Fibroblast of skin of back (primary cell): Measurements from ENCODE around the gene IL1RAP.
"Not testable (repeated sequence)": the region's sequence is repeated elsewhere in the genome, so short reads cannot be mapped to it uniquely, and the experiment has no call there.

ENCODE experiments used
- DNase-seq: peaks from one replicate; pipeline ENCODE4 v3.0.0-alpha.2; 2013

IL1RAP gene

DNA sequence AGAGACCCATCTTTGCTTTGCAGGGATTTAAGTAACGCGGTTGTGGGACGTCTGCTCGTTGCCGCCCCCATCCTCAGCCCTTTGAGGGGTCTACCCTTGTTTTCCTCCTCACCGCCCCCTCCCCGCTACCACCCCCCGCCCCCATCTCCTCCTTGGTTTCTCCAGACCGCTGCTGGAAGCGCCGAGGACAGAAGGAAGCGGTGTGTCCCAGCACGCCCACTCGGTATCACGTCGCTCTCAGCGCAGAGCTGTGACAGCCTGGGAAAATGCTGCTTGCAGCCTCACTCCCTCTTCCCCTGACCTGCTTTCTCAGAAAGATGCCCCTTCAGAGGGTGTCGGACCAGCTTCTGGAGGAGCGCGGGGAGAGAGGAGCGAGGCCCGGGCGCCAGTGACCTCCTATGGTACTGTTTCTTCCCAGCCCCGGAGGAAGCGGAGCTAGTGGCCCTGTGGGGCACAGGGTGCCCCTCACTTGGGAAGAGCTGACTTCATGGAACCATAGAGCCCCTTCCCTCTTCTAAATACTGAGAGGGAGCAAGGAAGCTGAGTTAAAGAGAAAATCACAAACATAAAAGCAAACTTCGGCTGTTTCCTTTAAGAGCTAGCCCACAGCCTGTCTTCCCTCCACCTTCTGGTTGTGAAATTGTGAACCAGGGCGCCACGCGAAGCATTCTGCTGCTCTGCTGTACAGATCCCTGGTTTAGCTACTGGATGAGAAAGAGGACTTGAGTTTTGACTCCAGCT, 698 bp downstream of the IL1RAP start:
- peak; percentile 35 for DNase-seq

DNA sequence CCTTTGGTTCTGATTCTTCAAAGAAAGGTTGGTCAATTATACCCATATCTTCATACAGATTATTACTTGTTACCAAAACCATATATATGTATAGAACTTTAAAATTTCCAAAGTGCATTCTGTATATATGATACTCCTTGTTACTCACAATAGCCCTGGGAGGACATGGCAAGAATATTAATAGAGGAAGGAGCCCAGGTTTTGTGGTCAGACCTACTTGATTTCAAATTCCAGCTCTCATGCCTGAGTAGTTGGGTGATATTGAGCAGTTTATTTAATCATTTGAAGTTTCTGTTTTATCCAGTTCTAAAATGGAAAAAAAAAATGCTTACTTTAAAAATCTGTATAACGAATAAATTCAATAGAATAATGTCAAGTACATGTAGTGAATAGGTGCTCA, 2.5 kb downstream of the IL1RAP start:
- DNase-seq, result no peak

DNA sequence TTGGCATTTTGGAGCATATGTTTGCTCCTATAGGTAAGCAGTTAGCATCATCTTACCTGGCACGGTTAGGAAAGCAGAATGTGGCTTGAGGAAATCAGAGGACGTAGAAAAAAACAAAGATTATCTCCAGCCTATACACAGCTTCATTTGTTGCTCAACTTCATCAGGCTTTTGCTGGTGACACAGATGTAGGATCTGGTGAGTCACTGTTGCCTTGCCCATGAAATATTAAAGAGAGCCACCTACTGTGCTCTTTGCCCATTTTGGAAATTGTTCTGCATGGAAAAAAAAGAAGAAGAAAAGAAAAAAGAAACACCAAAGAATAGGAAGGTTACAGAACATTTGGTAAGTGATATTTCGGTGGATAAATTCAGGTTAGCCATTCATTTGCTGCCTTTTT, 3.8 kb downstream of the IL1RAP start:
- peak; percentile 41 for DNase-seq

DNA sequence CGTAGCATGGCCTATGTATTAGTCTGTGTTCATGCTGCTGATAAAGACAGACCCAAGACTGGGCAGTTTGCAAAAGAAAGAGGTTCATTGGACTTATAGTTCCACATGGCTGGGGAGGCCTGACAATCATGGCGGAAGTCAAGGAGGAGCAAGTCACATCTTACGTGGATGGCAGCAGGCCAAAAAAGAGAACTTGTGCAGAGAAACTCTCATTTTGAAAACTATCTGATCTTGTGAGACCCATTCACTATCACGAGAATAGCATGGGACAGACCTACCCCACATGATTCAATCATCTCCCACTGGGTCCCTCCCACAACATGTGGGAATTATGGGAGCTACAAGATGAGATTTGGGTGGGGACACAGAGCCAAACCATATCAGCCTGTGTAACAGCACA, 4.6 kb downstream of the IL1RAP start:
- DNase-seq, result not testable (repeated sequence)

DNA sequence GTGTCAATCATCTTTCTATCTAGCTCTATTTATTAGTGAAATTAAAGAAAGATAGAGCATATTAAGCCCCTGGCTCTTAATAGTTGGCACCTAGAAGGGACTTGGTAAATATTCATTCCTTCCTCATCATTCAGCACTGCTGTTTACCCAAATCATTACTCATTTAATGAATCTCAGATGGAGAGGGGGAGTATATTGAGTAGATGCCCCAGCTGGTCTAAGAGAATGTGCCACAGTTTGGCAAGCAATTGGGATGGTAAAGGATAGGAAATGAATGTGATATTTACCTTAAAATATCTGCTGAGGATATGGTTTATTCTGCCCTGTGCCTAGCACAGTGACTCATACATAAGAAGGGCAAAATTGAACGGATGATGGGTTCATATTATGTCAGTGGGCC, 6.0 kb downstream of the IL1RAP start:
- peak; percentile 12 for DNase-seq

DNA sequence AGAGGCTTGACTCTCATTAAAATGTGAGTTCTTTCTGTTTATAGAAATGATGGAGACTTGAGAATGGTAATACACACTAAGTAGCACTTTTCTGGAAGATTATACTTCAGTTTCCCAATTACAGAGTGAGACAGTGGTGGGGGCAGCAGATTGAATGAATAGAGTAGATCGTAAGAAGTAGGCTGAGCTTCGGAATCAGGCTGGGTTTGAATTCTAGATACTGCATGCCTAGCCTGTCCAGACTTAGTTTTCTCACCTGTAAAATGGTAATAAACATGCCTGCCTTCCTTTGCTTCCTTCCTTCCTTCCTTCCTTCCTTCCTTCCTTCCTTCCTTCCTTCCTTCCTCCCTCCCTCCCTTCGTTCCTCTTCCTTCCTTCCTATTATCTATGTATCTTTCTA, 8.1 kb downstream of the IL1RAP start:
- DNase-seq, result no peak

DNA sequence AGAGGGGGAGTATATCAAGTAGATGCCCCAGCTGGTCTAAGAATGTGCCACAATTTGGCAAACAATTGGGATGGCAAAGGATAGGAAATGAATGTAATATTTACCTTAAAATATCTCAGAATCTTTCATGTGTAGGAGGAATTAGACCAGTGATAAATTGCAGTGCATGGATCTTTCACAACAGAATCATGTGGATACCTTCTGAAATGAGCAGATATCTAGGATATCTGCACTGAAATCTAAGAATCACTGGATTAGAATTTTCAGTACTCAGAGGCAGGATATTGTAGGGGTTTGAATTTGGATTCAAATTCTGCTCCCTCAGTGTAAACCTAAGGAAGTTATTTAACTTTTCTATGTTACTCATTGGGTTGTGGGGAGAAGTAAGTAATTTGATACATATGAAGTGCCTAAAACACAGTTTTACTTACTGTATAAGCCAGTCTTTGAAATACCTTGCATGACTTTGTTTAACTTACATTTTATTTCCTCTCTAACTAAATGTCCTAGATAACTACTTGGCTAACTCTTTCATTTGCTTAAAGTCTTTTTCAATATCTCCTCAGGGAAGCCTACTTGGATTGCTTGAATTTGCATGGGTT, 8.8 kb downstream of the IL1RAP start:
- DNase-seq, result no peak

DNA sequence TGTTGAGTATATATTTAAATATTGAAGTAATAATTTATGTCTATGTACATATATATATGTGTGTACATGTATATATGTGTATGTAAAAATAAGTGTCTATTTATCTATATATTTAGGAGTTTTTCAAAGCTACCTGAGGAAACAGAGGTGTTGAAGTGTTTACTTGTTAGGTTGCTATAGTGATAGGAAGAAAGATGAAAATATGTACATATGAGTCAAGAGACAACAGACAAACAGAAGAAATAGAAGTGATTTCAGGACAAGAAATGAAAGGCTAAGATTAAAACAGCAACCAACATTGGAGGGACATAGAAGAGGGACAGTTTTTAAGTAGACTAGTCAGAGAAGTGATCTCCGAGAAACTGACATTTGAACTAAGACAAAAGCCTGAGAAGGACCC, 11.1 kb downstream of the IL1RAP start:
- DNase-seq, result no peak

DNA sequence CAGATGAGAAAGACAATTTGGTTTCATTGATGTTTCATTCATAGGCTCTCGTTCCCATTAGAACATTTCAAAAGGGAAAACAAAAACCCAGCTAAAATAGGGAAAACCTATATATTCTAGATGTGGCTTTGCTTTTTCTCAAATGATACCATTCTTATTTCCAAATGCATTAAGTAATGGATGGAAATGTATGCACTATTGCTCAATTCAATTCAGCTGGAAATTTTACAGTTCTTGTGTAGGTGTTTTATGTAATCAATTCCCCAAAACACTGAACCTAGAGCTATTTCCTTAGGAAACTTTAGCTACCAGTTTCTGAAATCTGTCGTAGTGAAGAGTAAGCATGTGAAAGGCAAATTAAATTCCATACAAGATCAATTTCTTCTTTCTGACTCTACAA, 11.7 kb downstream of the IL1RAP start:
- no peak for DNase-seq

DNA sequence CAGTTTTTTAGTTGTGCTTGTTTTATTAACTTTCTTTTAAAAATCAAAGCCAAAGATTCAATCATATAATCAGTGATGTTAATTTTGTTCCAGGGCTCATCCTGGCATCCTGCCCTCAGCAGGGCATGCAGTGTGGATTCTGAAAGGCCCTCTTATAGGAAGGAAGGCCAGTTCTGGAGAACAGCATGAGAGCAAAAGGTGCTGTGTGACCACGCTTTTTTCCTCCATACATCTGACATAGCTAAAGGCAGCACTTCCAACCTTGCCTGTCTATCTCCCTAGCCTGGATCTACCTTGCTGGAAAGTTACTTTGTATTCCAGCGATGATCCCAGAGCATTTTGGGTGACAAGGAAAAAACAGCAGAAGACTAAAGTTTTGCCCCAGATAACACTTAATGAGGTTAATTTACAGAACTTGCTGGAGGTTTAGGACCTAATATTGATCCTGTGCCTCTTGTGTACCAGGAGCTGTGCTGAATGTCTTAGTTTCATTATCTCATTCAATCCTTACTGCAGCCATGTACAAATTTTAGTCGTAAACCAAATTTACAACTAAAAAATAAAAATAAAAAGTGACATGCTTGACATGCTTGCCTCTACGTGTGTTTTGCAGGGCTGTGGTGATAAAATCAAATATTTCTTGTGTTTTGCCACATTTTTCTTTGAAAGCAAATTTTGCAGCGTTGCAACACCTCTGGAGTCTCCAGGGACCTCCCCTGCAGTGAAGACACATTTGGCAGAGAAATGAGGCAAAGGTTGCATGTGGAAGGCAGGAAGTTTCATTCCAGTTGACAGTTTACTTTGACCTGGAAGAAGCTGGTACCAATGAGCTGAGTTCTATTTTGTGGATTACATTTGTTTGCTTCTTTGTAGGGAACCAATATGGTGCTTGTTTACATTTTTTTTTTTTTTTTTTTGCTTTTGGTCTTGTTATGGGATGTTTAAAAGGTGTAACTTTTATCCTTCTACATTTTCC, 13.2 kb downstream of the IL1RAP start:
- DNase-seq, result peak; percentile 15

DNA sequence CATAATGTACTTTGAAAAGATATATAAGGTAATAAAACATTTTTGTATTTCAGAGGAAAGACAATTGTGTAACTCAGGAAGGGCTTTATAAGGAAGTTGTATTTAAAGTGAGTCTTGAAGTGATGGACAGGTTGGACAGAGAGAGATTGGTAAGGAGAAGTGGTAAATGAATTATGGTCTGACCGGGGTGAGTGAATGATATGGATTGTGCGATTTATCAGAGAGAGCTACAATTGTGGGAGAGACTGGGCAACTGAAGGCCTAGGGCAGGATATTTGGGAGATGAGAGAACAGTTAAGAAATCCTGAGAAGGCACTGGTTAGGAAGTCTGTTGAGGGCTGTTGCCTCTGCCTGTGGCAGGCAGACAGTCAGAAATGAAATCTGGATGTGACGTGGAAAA, 14.8 kb downstream of the IL1RAP start:
- DNase-seq, result no peak

DNA sequence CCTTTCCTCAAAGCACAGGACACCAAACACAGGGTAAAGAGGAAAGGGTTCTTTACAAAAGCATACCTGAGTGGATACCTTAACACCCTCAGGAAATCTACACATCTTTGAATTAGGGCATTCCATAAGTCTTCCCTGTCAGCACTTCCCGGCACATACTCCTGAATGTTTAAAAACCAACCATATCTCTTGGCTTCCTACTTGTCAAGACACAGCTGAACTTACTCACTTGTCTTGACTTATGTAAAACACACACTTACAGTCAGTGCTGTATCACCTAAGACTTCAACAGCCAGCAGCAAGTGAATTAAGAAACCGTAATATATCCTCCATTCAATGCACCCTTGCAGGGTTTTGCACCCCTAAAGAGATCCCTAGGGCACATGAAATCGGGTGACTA, 17.5 kb downstream of the IL1RAP start:
- no peak for DNase-seq

DNA sequence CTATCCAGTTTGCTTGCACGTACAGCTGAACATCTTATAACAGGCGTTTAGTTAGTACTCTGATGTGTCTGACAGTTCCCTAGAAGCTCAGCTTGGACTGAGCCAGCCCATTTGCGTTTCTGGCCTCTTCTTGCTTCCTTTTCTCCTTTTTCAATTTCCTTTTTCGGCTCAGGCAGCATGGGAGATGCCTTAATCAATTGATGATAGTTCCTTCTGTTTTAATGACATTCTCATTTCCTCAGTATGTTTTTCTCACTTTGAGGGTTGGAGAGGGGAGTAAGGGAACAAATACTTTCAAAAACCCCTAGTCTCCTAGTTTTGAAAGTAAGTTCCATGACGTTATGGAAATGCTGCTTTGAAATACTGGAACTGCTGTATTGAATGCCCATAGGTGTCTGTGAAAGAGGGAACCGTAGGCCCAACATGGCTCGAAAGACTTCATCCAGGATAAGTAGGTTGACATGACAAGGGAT, 18.9 kb downstream of the IL1RAP start:
- no peak for DNase-seq

DNA sequence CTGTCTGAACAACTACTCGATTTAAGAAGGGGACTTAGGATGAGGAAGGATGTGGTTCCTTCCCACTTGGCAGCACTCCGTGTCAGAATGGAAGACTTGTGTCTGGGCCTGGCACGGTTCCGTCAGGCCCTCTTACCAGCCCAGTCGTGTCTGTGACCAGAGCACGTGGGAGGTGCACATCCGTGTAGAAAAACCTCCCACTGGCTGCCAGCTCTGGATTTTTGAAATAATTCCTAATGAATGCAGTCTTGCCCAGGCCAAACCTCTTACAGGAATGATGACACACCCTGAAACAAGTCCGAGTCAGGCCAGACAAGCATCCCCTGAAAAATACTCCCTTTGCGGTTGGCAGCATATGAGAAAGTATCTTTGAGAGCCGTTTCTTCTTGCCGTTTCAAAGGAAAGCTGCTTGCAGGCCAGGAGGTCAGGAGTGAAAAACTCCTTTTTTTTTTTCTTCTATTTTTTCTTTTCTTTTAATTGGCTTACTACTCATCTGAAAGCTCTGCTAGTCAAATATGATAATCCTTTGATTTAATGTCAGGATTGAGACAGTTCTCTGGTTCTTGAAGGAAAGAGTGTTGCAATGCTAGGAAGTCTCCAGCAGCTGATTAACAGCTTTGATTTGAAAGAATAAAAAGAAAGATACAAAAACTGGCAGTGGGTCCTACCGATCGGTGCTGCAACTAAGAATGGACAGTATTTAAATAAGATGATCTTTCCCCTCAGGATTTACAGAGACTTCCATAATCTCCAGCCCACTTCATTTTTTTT, 19.8 kb downstream of the IL1RAP start:
- DNase-seq, result peak; percentile 89

DNA sequence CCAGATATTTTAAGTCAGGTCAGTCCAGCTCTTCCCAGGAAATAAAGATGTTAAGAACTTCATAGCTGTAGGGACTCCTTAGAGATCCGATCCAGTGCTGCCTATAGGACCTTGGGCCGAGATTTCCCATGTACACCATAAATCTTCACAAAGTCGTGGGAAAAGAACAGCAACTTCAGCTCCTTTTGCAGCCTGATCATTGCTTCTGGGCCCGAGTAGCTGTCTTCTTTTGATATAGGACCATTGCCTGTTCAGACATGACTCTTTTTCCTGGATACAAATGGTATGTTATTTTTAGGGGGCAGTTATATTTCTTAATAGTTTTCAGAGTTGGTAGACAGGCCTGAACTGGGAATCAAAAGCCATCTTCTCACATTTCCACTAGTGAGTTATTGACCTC, 20.5 kb downstream of the IL1RAP start:
- no peak for DNase-seq

DNA sequence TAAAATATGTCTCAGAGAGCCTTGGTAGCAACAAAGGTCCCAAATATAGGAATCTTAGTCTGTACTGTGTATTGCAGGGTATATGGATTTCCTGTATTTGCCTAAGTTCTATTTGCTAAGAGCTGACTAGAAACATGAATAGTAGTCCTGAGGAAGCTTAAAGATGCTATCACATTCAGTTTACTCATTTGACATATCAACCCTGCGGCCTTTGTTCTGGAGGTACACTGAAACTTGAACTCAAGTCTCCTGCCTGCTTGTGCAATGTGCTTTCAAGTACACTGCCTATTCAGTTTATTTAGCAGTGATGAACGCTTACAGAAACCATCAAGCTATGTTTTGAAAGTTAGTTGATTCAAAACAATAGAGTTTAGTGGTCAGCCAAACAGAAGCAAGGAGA, 21.1 kb downstream of the IL1RAP start:
- DNase-seq, result no peak

DNA sequence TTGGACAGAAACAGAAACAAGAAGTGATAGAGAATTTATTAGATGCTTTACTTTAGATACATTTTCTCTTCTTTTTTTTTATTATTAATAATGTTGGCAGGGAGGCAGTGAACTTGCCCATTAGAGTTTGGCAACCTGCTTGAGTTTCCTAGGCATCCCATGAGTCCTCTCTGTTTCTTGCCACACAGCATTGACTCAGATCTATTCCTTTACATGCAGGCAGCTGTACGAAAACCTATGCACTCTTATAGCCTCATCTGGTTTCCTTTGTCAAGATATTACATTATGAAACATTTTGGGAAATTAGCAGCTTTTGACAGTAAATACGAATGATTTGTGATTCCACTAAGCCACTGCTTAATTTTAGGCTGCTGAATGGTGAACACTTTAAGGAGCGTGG, 23.3 kb downstream of the IL1RAP start:
- no peak for DNase-seq

DNA sequence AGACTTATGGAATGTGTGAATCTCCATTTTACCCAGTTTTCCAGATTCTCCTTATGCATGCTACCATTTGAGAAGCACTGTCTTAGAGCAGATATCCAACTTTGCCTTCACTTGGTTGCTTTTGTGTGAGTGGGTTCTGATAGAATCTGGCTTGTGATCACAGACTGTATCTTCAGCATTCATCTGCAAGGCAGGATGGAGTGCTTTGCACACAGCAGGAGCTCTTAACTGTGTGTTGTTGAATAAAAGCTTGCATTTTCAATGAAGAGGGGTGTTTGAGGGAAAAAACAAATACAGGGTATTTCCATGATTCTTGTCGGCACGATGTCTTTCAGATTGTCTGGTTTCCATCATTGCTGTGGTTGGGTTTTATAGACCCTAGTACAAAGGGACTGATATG, 24.4 kb downstream of the IL1RAP start:
- no peak for DNase-seq

DNA sequence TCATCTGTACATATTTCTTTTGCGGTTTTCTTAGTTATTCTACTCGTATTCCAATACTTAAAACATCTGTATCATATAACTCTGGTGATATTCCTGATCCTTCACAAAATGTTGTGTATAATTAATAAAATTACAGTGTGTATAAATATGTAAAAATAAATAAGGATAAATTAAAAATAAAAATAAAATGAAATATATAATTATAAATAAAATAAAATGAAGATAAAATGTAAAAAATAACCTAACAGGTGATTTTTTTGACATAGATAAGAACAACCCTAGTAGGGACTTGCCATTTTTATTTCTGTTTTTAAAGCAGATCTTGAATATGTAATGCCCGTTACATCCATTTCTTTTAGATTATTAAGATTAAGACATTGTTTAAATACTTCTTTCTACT, 25.6 kb downstream of the IL1RAP start:
- DNase-seq, result no peak

DNA sequence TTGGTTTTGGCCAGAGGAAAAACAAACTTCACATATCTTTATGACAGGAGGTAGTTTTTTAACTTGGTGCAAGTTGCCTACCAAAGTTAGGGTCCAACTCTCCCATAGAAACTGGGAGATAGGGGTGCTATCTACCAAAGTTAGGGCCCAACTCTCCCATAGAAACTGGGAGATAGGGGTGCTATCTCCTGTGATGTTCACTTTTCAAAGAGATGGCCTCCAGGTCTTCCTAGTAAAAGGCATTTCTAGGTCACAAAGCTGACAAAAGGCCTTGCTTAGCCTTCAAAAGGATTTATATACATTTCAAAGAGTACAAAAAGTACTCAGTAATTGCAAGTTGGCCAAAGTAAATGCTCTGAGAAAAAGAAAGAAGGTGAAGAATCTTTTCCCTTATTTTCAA, 27.1 kb downstream of the IL1RAP start:
- DNase-seq, result no peak

DNA sequence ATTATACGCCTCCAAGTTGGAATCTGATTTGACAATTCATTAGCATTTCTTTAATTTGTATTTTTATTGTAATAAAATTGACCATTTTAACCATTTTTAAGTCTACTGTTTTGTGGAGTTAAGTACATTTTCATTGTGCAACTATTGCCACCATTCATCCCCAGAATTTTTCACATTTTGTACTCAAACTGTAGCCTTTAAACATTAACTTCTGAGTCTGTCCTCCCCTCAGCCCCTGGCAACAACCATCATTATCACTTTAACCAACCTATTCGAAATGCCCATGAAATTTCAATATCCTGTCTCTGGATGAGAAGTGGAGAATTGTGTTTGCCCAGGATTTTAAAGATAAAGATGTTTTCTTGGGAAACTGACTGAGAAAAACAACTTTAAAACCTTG, 27.7 kb downstream of the IL1RAP start:
- no peak for DNase-seq

DNA sequence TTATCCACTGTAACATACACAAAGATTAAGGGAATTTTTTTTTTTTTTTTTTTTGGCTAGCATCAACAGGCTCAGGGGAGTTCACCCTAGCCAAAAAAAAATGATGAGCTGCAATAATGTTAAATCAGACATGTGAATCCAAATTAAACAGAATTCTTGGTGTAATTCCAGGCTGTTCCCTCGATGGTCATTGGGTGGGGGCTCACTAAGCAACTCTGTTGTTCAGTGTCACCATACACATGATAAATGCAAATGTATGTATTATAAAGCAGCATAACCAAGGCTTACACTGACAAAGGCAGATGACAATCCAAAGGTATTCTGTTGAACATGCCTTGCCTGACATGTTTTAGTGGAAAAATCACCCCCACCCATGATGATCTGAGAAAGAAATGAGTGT, 29.0 kb downstream of the IL1RAP start:
- DNase-seq, result no peak

DNA sequence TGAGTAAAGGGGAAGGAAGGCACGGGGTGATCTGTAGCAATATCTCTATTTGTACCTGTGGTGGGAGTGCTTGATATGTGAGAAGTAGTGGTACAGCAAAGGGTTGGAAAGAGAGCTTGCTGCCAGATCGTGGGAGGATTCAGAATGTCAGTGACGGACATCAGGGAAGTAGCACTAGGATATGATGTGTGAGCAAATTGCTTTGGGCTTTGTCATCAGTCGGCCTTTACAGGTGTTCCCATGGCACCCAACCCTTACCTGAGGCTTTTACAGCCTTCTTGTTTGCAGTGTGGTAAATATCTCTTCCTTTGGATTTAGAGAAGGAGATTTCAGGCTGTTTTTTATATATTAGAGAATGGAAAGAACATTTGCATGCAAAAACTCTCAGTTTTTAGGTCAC, 29.8 kb downstream of the IL1RAP start:
- no peak for DNase-seq
